Measurements from ENCODE around the gene MARVELD1. TPM values are rescaled to one million over a fixed set of nuclear protein-coding genes. Genes with fewer than 3 reads are reported as not detected.

MARVELD1 gene
- total and polyA plus RNA-seq, 2 of the 13 experiments (the other 11 are each of a cell fraction or from before 2014, with no cell fraction given) = not detected

GRCh38 chr10:97759158-97759887, 45.8 kb downstream of the MARVELD1 start:
- FAIRE-seq (peak; percentile 92), ATAC-seq (peak; percentile 94), DNase-seq (ENCODE audit: low spot score) (peak; percentile 79)
- in situ Hi-C loops (cut with HindIII; ENCODE audit: extremely low pct_ligation_motif_present, low pct_unique_long_range_greater_than_20kb) = loop anchor here (5.0 kb wide), 2 partner anchors 33 to 108 kb away; no protein-coding TSS in a partner anchor
- ChIA-PET POLR2A (interaction anchor here (1.2 kb wide), 1 partner anchor 21 kb away, joined by 4 read pairs; no protein-coding TSS in a partner anchor), CTCF (ENCODE audit: low intra/inter-chr PET ratio, low total read pairs) (interaction anchor here (0.7 to 1.8 kb wide), 4 partner anchors 15 to 111 kb away, joined by 3 to 24 read pairs (median 4); no protein-coding TSS in a partner anchor)
- peak overlapping the region; percentile 18 for H3K27ac ChIP-seq (ENCODE audit: extremely low read length, insufficient read depth, low read length)
- no peaks in the 10 kb centered on the region for H4K20me1 ChIP-seq (ENCODE audit: insufficient read depth, low read length)
- H2AFZ ChIP-seq (ENCODE audit: low read length) = no peak overlapping the region
- H3K4me2 ChIP-seq (ENCODE audit: low read depth, low read length) = no peak overlapping the region
- H3K4me1 ChIP-seq (ENCODE audit: insufficient read depth, low read length) = peaks cover 40% of the 10 kb centered on the region
- no peaks in the 10 kb centered on the region for H3K9me3 ChIP-seq (ENCODE audit: low read length)
- H3K9ac ChIP-seq (ENCODE audit: insufficient read depth, low read depth, low read length) = no peak overlapping the region
- H3K4me3 ChIP-seq (replicated peaks in 1 of 3; ENCODE audit: insufficient read depth in 1 of 3, low read depth in 2 of 3, low read length in 3 of 3) = no peak overlapping the region
- H3K79me2 ChIP-seq (ENCODE audit: insufficient read depth, low read length) = no peaks in the 10 kb centered on the region
- WGBS (ENCODE audit: low lambda C conversion rate) = 61% methylated on average over 3 of the region's 5 CpGs
- H3K27me3 ChIP-seq (ENCODE audit: control insufficient read depth in 1 of 2, insufficient read depth in 2 of 2, low read length in 2 of 2) = no peaks in the 10 kb centered on the region
- BruUV-seq (replicated peaks) = no TSS peak
- intact Hi-C loops (cut with micrococcal nuclease; ENCODE audit: unreplicated experiment) = loop anchor here (1.0 to 2.0 kb wide), 2 partner anchors 16 to 29 kb away; no protein-coding TSS in a partner anchor
- peaks cover 26 to 57% of the 10 kb centered on the region in 2 experiments; a peak in 4 of 5 replicates for H3K36me3 ChIP-seq (replicated peaks in 1 of 2; ENCODE audit: control insufficient read depth in 1 of 2, insufficient read depth in 2 of 2, low read length in 2 of 2)
- TF ChIP-seq MEF2D (CRISPR knock-in tag; IDR thresholded peaks at IDR 0.05) (no peak), KAT2B (IDR thresholded peaks at IDR 0.05; ENCODE audit: borderline replicate concordance, low read depth, low read length) (no peak), KDM1A (CRISPR knock-in tag; IDR thresholded peaks at IDR 0.05) (no peak), SP140L (CRISPR knock-in tag; IDR thresholded peaks at IDR 0.05; ENCODE audit: borderline replicate concordance) (no peak), ZNF3 (CRISPR knock-in tag; IDR thresholded peaks at IDR 0.05) (no peak), ZNF367 (CRISPR knock-in tag; IDR thresholded peaks at IDR 0.05; ENCODE audit: borderline replicate concordance) (no peak), SMC3 (IDR thresholded peaks at IDR 0.05; ENCODE audit: low read length) (peak; percentile 76), ZNF331 (CRISPR knock-in tag; IDR thresholded peaks at IDR 0.05) (peak; percentile 79), ZBTB39 (CRISPR knock-in tag; IDR thresholded peaks at IDR 0.05) (no peak), SP1 (IDR thresholded peaks at IDR 0.05) (no peak), SP1 (CRISPR knock-in tag; IDR thresholded peaks at IDR 0.05) (peak; percentile 23; the same call in 1 of the 2 replicates), TEAD3 (CRISPR knock-in tag; optimal IDR thresholded peaks at IDR 0.05; ENCODE audit: borderline replicate concordance) (peak; percentile 83), ZBTB7A (CRISPR knock-in tag; IDR thresholded peaks at IDR 0.05) (0 out of 2 replicates have a peak, but pooled peaks have one; percentile 22), ZNF816 (CRISPR knock-in tag; IDR thresholded peaks at IDR 0.05; ENCODE audit: borderline replicate concordance) (no peak), ZNF501 (CRISPR knock-in tag; IDR thresholded peaks at IDR 0.05) (peak; percentile 69), FOXK1 (CRISPR knock-in tag; IDR thresholded peaks at IDR 0.05; ENCODE audit: borderline replicate concordance, low read depth) (no peak), IRF9 (CRISPR knock-in tag; IDR thresholded peaks at IDR 0.05; ENCODE audit: borderline replicate concordance) (no peak), ZNF276 (CRISPR knock-in tag; IDR thresholded peaks at IDR 0.05; ENCODE audit: low read depth) (0 out of 2 replicates have a peak, but pooled peaks have one; percentile 56), KDM4B (CRISPR knock-in tag; IDR thresholded peaks at IDR 0.05) (0 out of 2 replicates have a peak, but pooled peaks have one; percentile 36), PLRG1 (conservative IDR thresholded peaks at IDR 0.05) (no peak)

Measured in HepG2 (cell line).